Fibroblast of villous mesenchyme (primary cell): ENCODE results near the gene BTBD7. TPM values are rescaled to one million over a fixed set of nuclear protein-coding genes. Genes with fewer than 3 reads are reported as not detected.

ENCODE experiments used
- DNase-seq: peaks from one replicate; pipeline ENCODE4 v3.0.0-alpha.2; 2010; ENCODE audit warnings: low read depth
- H3K4me3 ChIP-seq: 2 replicates; pipeline ENCODE4 v1.5.1; 2011; ENCODE audit warnings: low read depth, mild to moderate bottlenecking, low read length
- CTCF ChIP-seq: IDR thresholded peaks from 2 replicates; pipeline ENCODE4 v1.5.1; 2012; ENCODE audit warnings: low read depth, mild to moderate bottlenecking, low read length; ENCODE audit not compliant: insufficient read depth
- total RNA-seq: library from RNA; depleted of rRNA; stranded (reverse); fragments of >200 nt; gene quantifications from 2 replicates; pipeline ENCODE4 v1.2.3, GENCODE V29; 2012

Gene BTBD7
- total RNA-seq, 1 donor: 35.4 TPM

GRCh38 chr14:93315575-93315974 lies 17.3 kb downstream of the BTBD7 start:
- no peak for DNase-seq
- H3K4me3 ChIP-seq: no peak overlapping the region
- no peak for TF ChIP-seq CTCF

GRCh38 chr14:93311082-93311481 lies 21.8 kb downstream of the BTBD7 start:
- H3K4me3 ChIP-seq: no peak overlapping the region
- no peak for TF ChIP-seq CTCF
- DNase-seq: no peak

GRCh38 chr14:93309427-93309966 lies 23.3 kb downstream of the BTBD7 start:
- H3K4me3 ChIP-seq: no peak overlapping the region
- DNase-seq: no peak
- no peak for TF ChIP-seq CTCF

GRCh38 chr14:93308686-93309345 lies 24.0 kb downstream of the BTBD7 start:
- H3K4me3 ChIP-seq: no peak overlapping the region
- no peak for TF ChIP-seq CTCF
- no peak for DNase-seq

GRCh38 chr14:93306812-93307211 lies 26.0 kb downstream of the BTBD7 start:
- TF ChIP-seq CTCF: no peak
- no peak overlapping the region for H3K4me3 ChIP-seq
- no peak for DNase-seq

GRCh38 chr14:93305725-93306418 lies 27.0 kb downstream of the BTBD7 start:
- TF ChIP-seq CTCF: no peak
- H3K4me3 ChIP-seq: no peak overlapping the region
- no peak for DNase-seq
